ENCODE results near the gene FAIM.

FAIM gene

DNA sequence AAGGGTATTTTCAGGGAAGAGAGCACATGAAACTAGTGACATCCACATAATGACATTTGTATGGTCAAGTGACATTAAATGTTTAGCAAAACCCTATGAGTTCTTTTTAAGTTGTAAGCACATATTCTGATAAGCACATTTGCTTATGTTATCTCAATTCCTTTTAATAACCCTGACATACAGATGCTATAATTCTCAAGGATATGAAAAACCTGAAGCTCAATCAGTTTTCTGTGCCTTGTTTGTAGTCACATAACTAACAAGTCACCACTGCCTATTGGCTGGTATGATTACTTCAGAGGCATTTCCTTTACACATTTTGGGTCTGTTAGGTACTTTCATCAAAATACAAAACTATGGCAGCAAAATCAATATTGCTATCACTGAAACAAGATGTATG is 74.1 kb downstream of the FAIM start:
- TF ChIP-seq, protein P1, sequence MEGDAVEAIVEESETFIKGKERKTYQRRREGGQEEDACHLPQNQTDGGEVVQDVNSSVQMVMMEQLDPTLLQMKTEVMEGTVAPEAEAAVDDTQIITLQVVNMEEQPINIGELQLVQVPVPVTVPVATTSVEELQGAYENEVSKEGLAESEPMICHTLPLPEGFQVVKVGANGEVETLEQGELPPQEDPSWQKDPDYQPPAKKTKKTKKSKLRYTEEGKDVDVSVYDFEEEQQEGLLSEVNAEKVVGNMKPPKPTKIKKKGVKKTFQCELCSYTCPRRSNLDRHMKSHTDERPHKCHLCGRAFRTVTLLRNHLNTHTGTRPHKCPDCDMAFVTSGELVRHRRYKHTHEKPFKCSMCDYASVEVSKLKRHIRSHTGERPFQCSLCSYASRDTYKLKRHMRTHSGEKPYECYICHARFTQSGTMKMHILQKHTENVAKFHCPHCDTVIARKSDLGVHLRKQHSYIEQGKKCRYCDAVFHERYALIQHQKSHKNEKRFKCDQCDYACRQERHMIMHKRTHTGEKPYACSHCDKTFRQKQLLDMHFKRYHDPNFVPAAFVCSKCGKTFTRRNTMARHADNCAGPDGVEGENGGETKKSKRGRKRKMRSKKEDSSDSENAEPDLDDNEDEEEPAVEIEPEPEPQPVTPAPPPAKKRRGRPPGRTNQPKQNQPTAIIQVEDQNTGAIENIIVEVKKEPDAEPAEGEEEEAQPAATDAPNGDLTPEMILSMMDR (conservative IDR thresholded peaks at IDR 0.05), result no peak
- no peak for TF ChIP-seq ZFX (IDR thresholded peaks at IDR 0.05)
- no peak overlapping the region for H3K27ac ChIP-seq

Data from C4-2B (cell line).